Measurements from ENCODE around the gene IL24.

DNA sequence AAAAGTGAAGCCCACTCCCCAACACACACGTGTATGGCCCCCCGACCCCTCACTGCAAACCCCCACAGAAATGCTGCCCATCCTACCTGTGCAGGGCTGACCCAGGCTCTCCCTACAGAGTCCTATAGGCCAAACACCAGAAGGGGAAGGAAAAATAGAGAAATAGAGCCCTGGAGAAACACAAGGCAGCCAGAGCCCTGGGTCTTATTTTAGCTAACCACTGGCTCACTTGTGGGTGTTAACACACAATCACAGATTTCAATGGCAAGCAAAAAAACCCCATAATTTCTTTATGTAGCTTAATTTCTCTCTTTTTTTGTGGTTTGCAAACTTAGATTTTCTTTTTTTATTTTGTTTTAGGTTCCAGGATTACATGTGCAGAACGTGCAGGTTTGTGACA lies 50.0 kb downstream of the IL24 start:
- TF ChIP-seq EP300 (IDR thresholded peaks at IDR 0.05; ENCODE audit: low read depth) (no peak), POLR2AphosphoS5 (IDR thresholded peaks at IDR 0.05) (no peak), POLR2A (IDR thresholded peaks at IDR 0.05) (no peak)
- TF ChIP-seq, protein P1, sequence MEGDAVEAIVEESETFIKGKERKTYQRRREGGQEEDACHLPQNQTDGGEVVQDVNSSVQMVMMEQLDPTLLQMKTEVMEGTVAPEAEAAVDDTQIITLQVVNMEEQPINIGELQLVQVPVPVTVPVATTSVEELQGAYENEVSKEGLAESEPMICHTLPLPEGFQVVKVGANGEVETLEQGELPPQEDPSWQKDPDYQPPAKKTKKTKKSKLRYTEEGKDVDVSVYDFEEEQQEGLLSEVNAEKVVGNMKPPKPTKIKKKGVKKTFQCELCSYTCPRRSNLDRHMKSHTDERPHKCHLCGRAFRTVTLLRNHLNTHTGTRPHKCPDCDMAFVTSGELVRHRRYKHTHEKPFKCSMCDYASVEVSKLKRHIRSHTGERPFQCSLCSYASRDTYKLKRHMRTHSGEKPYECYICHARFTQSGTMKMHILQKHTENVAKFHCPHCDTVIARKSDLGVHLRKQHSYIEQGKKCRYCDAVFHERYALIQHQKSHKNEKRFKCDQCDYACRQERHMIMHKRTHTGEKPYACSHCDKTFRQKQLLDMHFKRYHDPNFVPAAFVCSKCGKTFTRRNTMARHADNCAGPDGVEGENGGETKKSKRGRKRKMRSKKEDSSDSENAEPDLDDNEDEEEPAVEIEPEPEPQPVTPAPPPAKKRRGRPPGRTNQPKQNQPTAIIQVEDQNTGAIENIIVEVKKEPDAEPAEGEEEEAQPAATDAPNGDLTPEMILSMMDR (IDR thresholded peaks at IDR 0.05): no peak
